H1 (cell line): ENCODE data around the gene AZGP1. TPM values are rescaled to one million over a fixed set of nuclear protein-coding genes. Genes with fewer than 3 reads are reported as not detected.
A peak's percentile ranks its signal among the peaks of the same experiment; 100 is the strongest.
"Not testable (repeated sequence)": the region's sequence is repeated elsewhere in the genome, so short reads cannot be mapped to it uniquely, and the experiment has no call there.

ENCODE experiments used
- CTCF ChIA-PET: fragments of 300-600 bp; sonication (Branson Sonifier 250); formaldehyde crosslinking; loops from one replicate; lab custom pipeline; 2021; ENCODE audit not compliant: partially characterized antibody; lab: Charles Lee
- POLR2A ChIA-PET: fragments of 300-600 bp; sonication (Branson Sonifier 250); formaldehyde crosslinking; loops from one replicate; lab custom pipeline; 2021; ENCODE audit warnings: inconsistent platforms; ENCODE audit not compliant: partially characterized antibody; lab: Charles Lee
- DNase-seq, 2 experiments: peaks; one replicate each; pipeline versions ENCODE4 v3.0.0 to v3.0.0-alpha.2; 2010 to 2022; ENCODE audit warnings: low spot score in 2 of 2, low read depth in 1 of 2, mixed read lengths in 1 of 2
- FAIRE-seq: peaks from 2 replicates; lab custom pipeline; 2011; peaks lifted over from hg19 to GRCh38; lab: Jason Lieb, UNC
- H2AFZ ChIP-seq: 2 replicates; pipeline ENCODE4 v1.8.1; 2012; ENCODE audit warnings: low read length, inconsistent platforms
- H2AK5ac ChIP-seq: 2 replicates; pipeline ENCODE4 v1.6.1; 2013; ENCODE audit warnings: low read depth, low read length
- H2BK120ac ChIP-seq: replicated peaks from 2 replicates; pipeline ENCODE3; 2013; ENCODE audit warnings: low read depth, low read length, inconsistent platforms
- H2BK12ac ChIP-seq: 2 replicates; pipeline ENCODE4 v1.6.1; 2013; ENCODE audit warnings: low read depth, low read length
- H2BK15ac ChIP-seq: 2 replicates; pipeline ENCODE4 v1.6.1; 2013; ENCODE audit warnings: low read length
- H2BK20ac ChIP-seq: 2 replicates; pipeline ENCODE4 v1.6.1; 2013; ENCODE audit warnings: low read length
- H2BK5ac ChIP-seq: 2 replicates; pipeline ENCODE4 v1.6.1; 2013; ENCODE audit warnings: low read depth, low read length
- H3K14ac ChIP-seq: 2 replicates; pipeline ENCODE4 v1.6.1; 2013; ENCODE audit warnings: inconsistent platforms; ENCODE audit not compliant: insufficient read length
- H3K18ac ChIP-seq: 2 replicates; pipeline ENCODE4 v1.6.1; 2013; ENCODE audit warnings: low read length; ENCODE audit errors: extremely low read depth
- H3K23ac ChIP-seq: 2 replicates; pipeline ENCODE4 v1.6.1; 2013; ENCODE audit warnings: inconsistent platforms; ENCODE audit not compliant: insufficient read length
- H3K23me2 ChIP-seq: 2 replicates; pipeline ENCODE4 v1.6.1; 2013; ENCODE audit warnings: low read depth, low read length
- H3K27ac ChIP-seq: 2 replicates; pipeline ENCODE4 v1.6.1; 2011; ENCODE audit warnings: low read depth, low read length, inconsistent platforms
- H3K27me3 ChIP-seq, 4 experiments: replicated peaks in 1 of 4; 1 replicate in 1 of 4; 2 replicates in 3 of 4; pipeline versions ENCODE4 v1.6.1 to v1.8.1; 2011 to 2013; ENCODE audit warnings: low read length in 3 of 4, mild to moderate bottlenecking in 3 of 4, inconsistent platforms in 2 of 4, mixed read lengths in 2 of 4, moderate library complexity in 1 of 4; ENCODE audit not compliant: control insufficient read depth in 3 of 4, insufficient read depth in 3 of 4; ENCODE audit errors: extremely low read depth in 1 of 4
- H3K36me3 ChIP-seq, 4 experiments: 2 replicates each; pipeline versions ENCODE4 v1.6.1 to v1.8.1; 2011 to 2013; ENCODE audit warnings: mild to moderate bottlenecking in 4 of 4, low read length in 3 of 4, moderate library complexity in 2 of 4, control low read depth in 1 of 4, inconsistent platforms in 1 of 4; ENCODE audit not compliant: insufficient read depth in 4 of 4, control insufficient read depth in 2 of 4
- H3K4ac ChIP-seq: replicated peaks from 2 replicates; pipeline ENCODE3; 2013; ENCODE audit warnings: low read length, low read depth, mixed read lengths, inconsistent platforms; ENCODE audit not compliant: insufficient read length
- H3K4me1 ChIP-seq, 4 experiments: replicated peaks in 1 of 4; 1 replicate in 1 of 4; 2 replicates in 3 of 4; pipeline versions ENCODE4 v1.6.1 to v1.8.1; 2011 to 2013; ENCODE audit warnings: low read length in 3 of 4, inconsistent platforms in 2 of 4, mixed read lengths in 1 of 4; ENCODE audit not compliant: insufficient read depth in 4 of 4, control insufficient read depth in 3 of 4
- H3K4me2 ChIP-seq, 2 experiments: 2 replicates each; pipeline versions ENCODE4 v1.6.1 to v1.8.1; 2011 to 2013; ENCODE audit warnings: low read depth in 2 of 2, low read length in 2 of 2, control low read depth in 1 of 2, inconsistent platforms in 1 of 2, mild to moderate bottlenecking in 1 of 2; ENCODE audit not compliant: insufficient read depth in 1 of 2
- H3K4me3 ChIP-seq, 4 experiments: fragments of 200-600, 300-600 bp in 1 of 4; sonication (generic), shearing (Covaris generic), sonication (Bioruptor Twin) in 1 of 4; 2 replicates each; pipeline versions ENCODE4 v1.5.1 to v1.8.1; 2011 to 2016; ENCODE audit warnings: low read length in 4 of 4, low read depth in 3 of 4, control low read depth in 2 of 4, inconsistent platforms in 2 of 4, mild to moderate bottlenecking in 2 of 4, mixed read lengths in 1 of 4, moderate library complexity in 1 of 4; ENCODE audit not compliant: insufficient read depth in 2 of 4; ENCODE audit errors: extremely low read depth in 1 of 4
- H3K56ac ChIP-seq: replicated peaks from 2 replicates; pipeline ENCODE3; 2013; ENCODE audit warnings: low read depth, mild to moderate bottlenecking, mixed read lengths, low read length, inconsistent platforms; ENCODE audit not compliant: insufficient read length
- H3K79me1 ChIP-seq: 2 replicates; pipeline ENCODE4 v1.6.1; 2013; ENCODE audit warnings: low read depth, low read length, control low read depth
- H3K79me2 ChIP-seq, 2 experiments: 2 replicates each; pipeline versions ENCODE4 v1.6.1 to v1.8.1; 2012 to 2013; ENCODE audit warnings: low read length in 2 of 2, mild to moderate bottlenecking in 2 of 2, inconsistent platforms in 1 of 2; ENCODE audit not compliant: insufficient read depth in 2 of 2, control insufficient read depth in 1 of 2
- H3K9ac ChIP-seq, 4 experiments: replicated peaks in 1 of 4; 1 replicate in 1 of 4; 2 replicates in 3 of 4; pipeline versions ENCODE4 v1.6.1 to v1.8.1; 2011 to 2013; ENCODE audit warnings: low read depth in 3 of 4, low read length in 3 of 4, control low read depth in 2 of 4, mild to moderate bottlenecking in 2 of 4, moderate library complexity in 2 of 4, inconsistent platforms in 1 of 4; ENCODE audit errors: extremely low read depth in 1 of 4
- H3K9me3 ChIP-seq, 2 experiments: 2 replicates each; pipeline versions ENCODE4 v1.6.1 to v1.8.1; 2012 to 2013; ENCODE audit warnings: mild to moderate bottlenecking in 2 of 2, moderate library complexity in 2 of 2, control low read depth in 1 of 2, inconsistent platforms in 1 of 2, low read depth in 1 of 2, low read length in 1 of 2, mixed read lengths in 1 of 2; ENCODE audit not compliant: insufficient read depth in 2 of 2
- H4K20me1 ChIP-seq, 2 experiments: replicated peaks in 1 of 2; 2 replicates each; pipeline versions ENCODE3 to v1.8.1; 2011 to 2013; ENCODE audit warnings: inconsistent platforms in 2 of 2, low read length in 2 of 2, mild to moderate bottlenecking in 1 of 2; ENCODE audit not compliant: insufficient read depth in 2 of 2, control insufficient read depth in 1 of 2
- H4K5ac ChIP-seq: 2 replicates; pipeline ENCODE4 v1.6.1; 2013; ENCODE audit warnings: low read length, low read depth, mixed read lengths, inconsistent platforms; ENCODE audit not compliant: insufficient read length
- H4K8ac ChIP-seq: 2 replicates; pipeline ENCODE4 v1.8.0; 2013; ENCODE audit warnings: mild to moderate bottlenecking, moderate library complexity, low read length, inconsistent platforms; ENCODE audit not compliant: insufficient read depth; ENCODE audit errors: extremely low read depth
- H4K91ac ChIP-seq: replicated peaks from 2 replicates; pipeline ENCODE3; 2013; ENCODE audit warnings: low read length, mixed read lengths, inconsistent platforms; ENCODE audit not compliant: insufficient read length
- CTCF ChIP-seq, 3 experiments: IDR thresholded peaks; 1 replicate in 2 of 3; 2 replicates in 1 of 3; pipeline versions ENCODE4 v1.5.1 to v1.6.1; 2011; ENCODE audit warnings: low read length in 3 of 3, mild to moderate bottlenecking in 3 of 3, inconsistent platforms in 2 of 3, low read depth in 1 of 3, moderate library complexity in 1 of 3; ENCODE audit not compliant: insufficient read depth in 1 of 3; ENCODE audit errors: control extremely low read depth in 1 of 3
- RAD21 ChIP-seq, 2 experiments: IDR thresholded peaks in 1 of 2; conservative IDR thresholded peaks in 1 of 2; 2 replicates each; pipeline ENCODE4 v1.6.1; 2011; ENCODE audit warnings: low read depth in 2 of 2, low read length in 2 of 2, improper control_type of control experiment in 1 of 2, inconsistent platforms in 1 of 2, mild to moderate bottlenecking in 1 of 2, moderate library complexity in 1 of 2
- whole genome bisulfite sequencing, 2 experiments: shearing (Covaris generic) in 1 of 2; methylation state at CpG; one replicate each; pipeline versions ENCODE4 v1.1.6 to v1.1.7; 2013 to 2015; ENCODE audit warnings: low lambda C conversion rate in 2 of 2, mixed read lengths in 2 of 2, inconsistent platforms in 1 of 2, low coverage in 1 of 2, missing lambda C conversion rate in 1 of 2; ENCODE audit not compliant: insufficient replicate concordance in 2 of 2, insufficient coverage in 1 of 2, insufficient read length in 1 of 2; ENCODE audit errors: extremely low coverage in 1 of 2, missing lambda C conversion rate in 1 of 2; 5-methylcytosine and 5-hydroxymethylcytosine counted together
- polyA plus RNA-seq, 7 experiments: library from polyadenylated mRNA; depleted of rRNA in 3 of 7; stranded (reverse) in 5 of 7; unstranded in 2 of 7; fragments of >200 nt in 5 of 7; fragments of 200-250 nt in 2 of 7; gene quantifications; 1 replicate in 5 of 7; 2 replicates in 1 of 7; 4 replicates in 1 of 7; pipeline versions ENCODE4 v1.2.1 to v1.2.3, GENCODE V29; 2011 to 2013; ENCODE audit warnings: missing spikeins in 2 of 7, mixed read lengths in 2 of 7
- total RNA-seq: library from RNA; stranded (reverse); fragmentation: NEBNext Ultra II Directional; extraction: Animal tissue kit (Norgen Biotek cat#: 25700); gene quantifications from 2 replicates; pipeline ENCODE4 v1.2.1, GENCODE V29; 2021

Gene AZGP1
- total and polyA plus RNA-seq, 2 of the 8 experiments (the other 6 are each of a cell fraction or from before 2014, with no cell fraction given) = 0.52 to 0.68 TPM

GRCh38 chr7:99979814-99980225, 4.0 kb upstream of the AZGP1 start:
- not testable (repeated sequence) for H3K4me2 ChIP-seq, H4K8ac ChIP-seq, H3K23ac ChIP-seq, H3K56ac ChIP-seq, H3K79me1 ChIP-seq, H4K5ac ChIP-seq, H3K9me3 ChIP-seq, H2AK5ac ChIP-seq, H3K4me1 ChIP-seq, H3K14ac ChIP-seq, H3K18ac ChIP-seq, H2BK20ac ChIP-seq, H3K23me2 ChIP-seq, H3K4ac ChIP-seq, H3K79me2 ChIP-seq, H2BK5ac ChIP-seq, H2AFZ ChIP-seq, H3K27ac ChIP-seq, H4K91ac ChIP-seq, H4K20me1 ChIP-seq, H3K4me3 ChIP-seq, H2BK12ac ChIP-seq, H3K36me3 ChIP-seq, H3K27me3 ChIP-seq, H2BK120ac ChIP-seq, H2BK15ac ChIP-seq, H3K9ac ChIP-seq
- ChIA-PET CTCF (interaction anchor here (0.7 to 7.6 kb wide), 19 partner anchors 10 to 195 kb away, joined by 3 to 97 read pairs (median 4); partner anchors contain the start of gene GJC3), POLR2A (interaction anchor here (0.8 to 2.0 kb wide), 2 partner anchors 14 to 36 kb away, joined by 3 to 5 read pairs; no protein-coding TSS in a partner anchor)
- 32% methylated on average over 10 of the region's 10 CpGs; no CpG with 5 or more reads in 1 of the 2 experiments for WGBS, 2 experiments
- TF ChIP-seq RAD21 (IDR thresholded peaks at IDR 0.05 in 1 of 2, conservative IDR thresholded peaks at IDR 0.05 in 1 of 2; ENCODE audit: low read depth in 2 of 2, low read length in 2 of 2) = peak; percentile 36 to 39; a peak in 2 of 4 replicates
- TF ChIP-seq CTCF (IDR thresholded peaks at IDR 0.05; ENCODE audit: control extremely low read depth in 1 of 3, insufficient read depth in 1 of 3, low read depth in 1 of 3, low read length in 3 of 3) = peak; percentile 20 to 42 (median 34); a peak in 3 of 4 replicates
- DNase-seq (peak in 1 of 2 experiments; percentile 89), FAIRE-seq (peak; percentile 58)
